DOHH2 (cell line): Measurements from ENCODE around the gene FNDC11.
"Not testable (repeated sequence)": the region's sequence is repeated elsewhere in the genome, so short reads cannot be mapped to it uniquely, and the experiment has no call there.

Experiments used
- H3F3A ChIP-seq: fragments of 200-600 bp; sonication (generic), shearing (Covaris generic); 2 replicates; pipeline ENCODE4 v1.6.0; 2016; ENCODE audit warnings: antibody characterized with exemption, mild to moderate bottlenecking; ENCODE audit not compliant: control insufficient read depth, insufficient read depth
- H3K27ac ChIP-seq: fragments of 200-600 bp; sonication (generic); 2 replicates; pipeline ENCODE4 v1.5.1; 2014; ENCODE audit warnings: low read depth, mild to moderate bottlenecking, low read length, moderate library complexity
- H3K27me3 ChIP-seq: fragments of 200-600 bp; sonication (generic); 2 replicates; pipeline ENCODE4 v1.6.1; 2014; ENCODE audit warnings: mild to moderate bottlenecking, low read length, mixed read lengths; ENCODE audit not compliant: control insufficient read depth
- H3K36me3 ChIP-seq: fragments of 200-600 bp; sonication (generic); 2 replicates; pipeline ENCODE4 v1.6.1; 2014; ENCODE audit warnings: mild to moderate bottlenecking, low read length, moderate library complexity, mixed read lengths; ENCODE audit not compliant: control insufficient read depth
- H3K4me1 ChIP-seq: fragments of 200-600 bp; sonication (generic); 2 replicates; pipeline ENCODE4 v1.6.1; 2014; ENCODE audit warnings: mild to moderate bottlenecking, low read length, mixed read lengths; ENCODE audit not compliant: control insufficient read depth
- H3K4me2 ChIP-seq: fragments of 200-600 bp; sonication (generic); 2 replicates; pipeline ENCODE4 v1.6.0; 2014; ENCODE audit warnings: mild to moderate bottlenecking, low read length, moderate library complexity
- H3K4me3 ChIP-seq: fragments of 200-600 bp; sonication (generic); 2 replicates; pipeline ENCODE4 v1.5.1; 2014; ENCODE audit warnings: mild to moderate bottlenecking, low read length, mixed read lengths
- H3K79me2 ChIP-seq: fragments of 200-600 bp; sonication (generic); 2 replicates; pipeline ENCODE4 v1.6.1; 2014; ENCODE audit warnings: mild to moderate bottlenecking, low read length, mixed read lengths; ENCODE audit not compliant: control insufficient read depth
- H3K9me2 ChIP-seq: fragments of 200-600 bp; sonication (generic); replicated peaks from 2 replicates; pipeline ENCODE4 v1.6.1; 2014; ENCODE audit warnings: mild to moderate bottlenecking, low read length, mixed read lengths; ENCODE audit not compliant: control insufficient read depth
- H3K9me3 ChIP-seq: fragments of 200-600 bp; sonication (generic); 2 replicates; pipeline ENCODE4 v1.6.1; 2014; ENCODE audit warnings: antibody characterized with exemption, low read length, mixed read lengths; ENCODE audit not compliant: control insufficient read depth, insufficient read depth
- H4K20me1 ChIP-seq: fragments of 200-600 bp; sonication (generic); 2 replicates; pipeline ENCODE4 v1.6.0; 2014; ENCODE audit warnings: low read depth, mild to moderate bottlenecking, antibody characterized with exemption, low read length, moderate library complexity; ENCODE audit not compliant: control insufficient read depth, insufficient read depth
- CTCF ChIP-seq: fragments of 200-600 bp; sonication (generic); IDR thresholded peaks from one replicate; pipeline ENCODE4 v1.5.1; 2014; ENCODE audit warnings: antibody characterized with exemption, mild to moderate bottlenecking, low read depth, low read length; ENCODE audit not compliant: poor library complexity, severe bottlenecking
- EZH2phosphoT487 ChIP-seq: fragments of 200-600 bp; sonication (generic); IDR thresholded peaks from 2 replicates; pipeline ENCODE4 v1.6.1; 2017; ENCODE audit warnings: borderline replicate concordance, mild to moderate bottlenecking, antibody characterized with exemption, low read length, moderate library complexity, mixed read lengths

The FNDC11 gene

GRCh38 chr20:63556873-63557478 is 3.0 kb downstream of the FNDC11 start:
- Histone ChIP-seq H3K79me2 (no peaks in the 10 kb centered on the region), H3K27me3 (peaks cover 19% of the 10 kb centered on the region), H3K9me2 (no peaks in the 10 kb centered on the region), H3F3A (peaks cover 7% of the 10 kb centered on the region), H3K27ac (no peak overlapping the region), H3K9me3 (no peaks in the 10 kb centered on the region), H4K20me1 (no peaks in the 10 kb centered on the region), H3K36me3 (no peaks in the 10 kb centered on the region), H3K4me3 (no peak overlapping the region), H3K4me2 (no peak overlapping the region), H3K4me1 (peaks cover 34% of the 10 kb centered on the region)
- TF ChIP-seq CTCF: no peak
- TF ChIP-seq EZH2phosphoT487: no peak

- no peaks in the 10 kb centered on the region for H3K36me3 ChIP-seq
- peaks cover 19% of the 10 kb centered on the region for H3K27me3 ChIP-seq
- no peak overlapping the region for H3K27ac ChIP-seq
- peaks cover 4% of the 10 kb centered on the region for H3F3A ChIP-seq
- no peak overlapping the region for H3K4me3 ChIP-seq
- peaks cover 33% of the 10 kb centered on the region for H3K4me1 ChIP-seq
- H3K79me2 ChIP-seq: no peaks in the 10 kb centered on the region
- no peaks in the 10 kb centered on the region for H4K20me1 ChIP-seq
- no peaks in the 10 kb centered on the region for H3K9me3 ChIP-seq
- H3K9me2 ChIP-seq: no peaks in the 10 kb centered on the region
- no peak for TF ChIP-seq EZH2phosphoT487
- no peak for TF ChIP-seq CTCF
- no peak overlapping the region for H3K4me2 ChIP-seq
These were observed 3.5 kb downstream of the FNDC11 start for GRCh38 chr20:63557481-63557891.

GRCh38 chr20:63558804-63559484 is 5.0 kb downstream of the FNDC11 start:
- Histone ChIP-seq H3K4me1 (peaks cover 26% of the 10 kb centered on the region), H4K20me1 (no peaks in the 10 kb centered on the region), H3K4me2 (no peak overlapping the region), H3K79me2 (no peaks in the 10 kb centered on the region), H3K9me2 (no peaks in the 10 kb centered on the region), H3K36me3 (no peaks in the 10 kb centered on the region), H3K27ac (no peak overlapping the region), H3F3A (no peaks in the 10 kb centered on the region; the same call in 1 of the 2 replicates), H3K9me3 (no peaks in the 10 kb centered on the region), H3K4me3 (no peak overlapping the region), H3K27me3 (peaks cover 16% of the 10 kb centered on the region)
- TF ChIP-seq CTCF: no peak
- TF ChIP-seq EZH2phosphoT487: no peak

- not testable (repeated sequence) for H3K36me3 ChIP-seq, H3K4me2 ChIP-seq
- H3K4me1 ChIP-seq: peaks cover 19% of the 10 kb centered on the region
These were observed 5.8 kb downstream of the FNDC11 start for GRCh38 chr20:63559485-63560332.

More at GRCh38 chr20:63559485-63560332, 5.8 kb downstream of the FNDC11 start:
- H3K79me2 ChIP-seq, H3K9me3 ChIP-seq, H3K9me2 ChIP-seq, H3K27ac ChIP-seq, H3K4me3 ChIP-seq, H3F3A ChIP-seq, H4K20me1 ChIP-seq: not testable (repeated sequence)
- peaks cover 12% of the 10 kb centered on the region for H3K27me3 ChIP-seq
